SHP77 (cell line): ENCODE measurements around the gene MRPS11.
"Not testable (repeated sequence)": the region's sequence is repeated elsewhere in the genome, so short reads cannot be mapped to it uniquely, and the experiment has no call there.

Experiments
- DNase-seq, 2 experiments: peaks; one replicate each; lab custom pipeline; 2025; lab: John Stamatoyannopoulos, UW

MRPS11 gene

DNA sequence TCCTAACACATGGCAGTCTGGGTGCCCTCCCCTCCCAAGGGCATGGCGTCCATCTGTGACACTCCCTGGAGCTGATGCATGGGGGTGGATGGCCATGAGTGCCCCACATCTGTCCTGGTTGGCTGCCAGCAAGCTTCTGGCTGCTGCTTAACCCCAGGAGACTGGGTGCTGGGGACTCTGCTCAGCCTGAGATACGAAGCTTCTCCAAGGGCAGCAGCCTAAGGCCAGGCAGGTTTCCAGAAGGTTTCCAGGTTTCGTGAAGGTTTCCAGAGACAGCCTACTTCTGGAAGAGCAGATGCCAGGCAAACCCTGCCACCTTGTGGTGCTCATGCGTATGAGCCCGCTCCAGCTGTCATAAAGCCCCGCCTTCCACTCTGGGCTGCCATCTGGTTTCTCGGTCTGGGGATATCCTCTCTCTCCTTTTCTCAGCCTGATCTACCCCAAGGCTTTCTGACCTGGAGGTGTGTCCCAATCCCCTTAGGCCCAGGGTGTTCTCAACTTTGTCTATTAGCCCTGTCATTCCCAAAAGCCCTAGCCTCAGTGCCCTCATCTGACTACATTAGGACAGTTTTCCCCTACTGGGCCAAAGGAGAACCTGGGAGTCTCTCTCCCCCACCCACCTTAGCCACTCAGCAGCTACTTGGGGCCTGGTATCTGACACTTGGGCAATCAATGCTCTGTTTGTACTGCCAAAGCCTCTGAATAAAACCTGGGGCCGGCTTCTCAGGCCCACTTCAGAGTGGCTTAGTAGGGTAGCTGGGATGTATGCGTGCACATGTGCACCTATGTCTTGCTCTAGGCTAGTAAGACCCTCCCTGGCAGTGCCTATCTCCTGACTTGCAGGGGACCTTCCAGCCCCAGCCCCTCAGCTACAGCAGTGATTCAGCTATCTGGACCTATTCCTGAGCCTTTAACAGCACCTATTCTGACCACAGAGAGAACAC lies 12.4 kb upstream of the MRPS11 start:
- DNase-seq, result peak; percentile 71 to 81

GRCh38 chr15:88456733-88457132 lies 10.8 kb upstream of the MRPS11 start:
- no peak for DNase-seq

DNA sequence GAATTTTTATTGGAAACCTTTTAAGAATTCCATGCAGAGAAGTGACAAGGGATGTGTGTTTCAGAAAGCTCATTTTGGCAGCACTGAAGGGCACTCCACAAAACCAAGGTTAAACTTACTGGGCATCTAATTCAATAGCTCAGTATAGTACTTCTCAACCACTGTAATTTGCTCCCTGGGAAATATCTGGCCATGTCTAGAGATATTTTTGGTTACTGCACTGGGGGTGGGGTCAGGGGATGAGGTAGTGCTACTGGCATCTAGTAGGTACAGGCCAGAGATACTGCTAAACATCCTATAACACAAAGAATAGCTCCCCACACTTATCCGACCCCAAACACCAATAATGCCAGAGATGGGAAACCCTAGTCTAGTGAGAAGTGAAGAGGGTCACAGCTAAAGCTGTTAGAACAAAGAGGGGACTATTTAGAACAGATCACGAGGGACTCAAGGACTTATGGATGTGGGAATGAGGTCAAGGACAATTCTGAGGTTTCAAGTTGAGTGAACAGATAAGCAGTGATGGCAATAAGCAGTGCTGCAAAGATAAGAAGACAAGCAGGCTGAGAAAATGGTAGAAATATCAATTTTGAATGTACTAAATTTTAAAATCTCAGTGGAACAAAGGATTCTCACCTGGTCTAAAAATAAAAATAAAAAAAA lies 3.5 kb upstream of the MRPS11 start:
- DNase-seq, result no peak

GRCh38 chr15:88465633-88466224 lies 1.8 kb upstream of the MRPS11 start:
- DNase-seq, result no peak

GRCh38 chr15:88467935-88468528 lies 524 bp downstream of the MRPS11 start:
- DNase-seq, result peak in 1 of 2 experiments; percentile 4

DNA sequence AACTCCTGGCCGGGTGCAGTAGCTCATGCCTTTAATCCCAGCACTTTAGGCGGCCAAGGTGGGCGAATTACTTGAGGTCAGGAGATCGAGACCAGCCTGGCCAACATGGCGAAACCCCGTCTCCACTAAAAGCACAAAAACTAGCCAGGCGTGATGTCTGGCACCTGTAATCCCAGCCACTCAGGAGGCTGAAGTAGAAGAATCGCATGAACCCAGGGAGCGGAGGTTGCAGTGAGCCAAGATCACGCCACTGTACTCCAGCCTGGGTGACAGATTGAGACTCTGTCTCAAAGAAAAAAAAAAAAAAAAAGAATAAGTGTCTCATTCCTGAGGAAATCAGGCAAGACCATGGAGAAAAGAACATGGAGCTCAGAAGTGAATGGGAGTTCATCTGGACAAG lies 1.2 kb downstream of the MRPS11 start:
- DNase-seq, result not testable (repeated sequence)

GRCh38 chr15:88469321-88469720 lies 1.8 kb downstream of the MRPS11 start:
- no peak for DNase-seq

DNA sequence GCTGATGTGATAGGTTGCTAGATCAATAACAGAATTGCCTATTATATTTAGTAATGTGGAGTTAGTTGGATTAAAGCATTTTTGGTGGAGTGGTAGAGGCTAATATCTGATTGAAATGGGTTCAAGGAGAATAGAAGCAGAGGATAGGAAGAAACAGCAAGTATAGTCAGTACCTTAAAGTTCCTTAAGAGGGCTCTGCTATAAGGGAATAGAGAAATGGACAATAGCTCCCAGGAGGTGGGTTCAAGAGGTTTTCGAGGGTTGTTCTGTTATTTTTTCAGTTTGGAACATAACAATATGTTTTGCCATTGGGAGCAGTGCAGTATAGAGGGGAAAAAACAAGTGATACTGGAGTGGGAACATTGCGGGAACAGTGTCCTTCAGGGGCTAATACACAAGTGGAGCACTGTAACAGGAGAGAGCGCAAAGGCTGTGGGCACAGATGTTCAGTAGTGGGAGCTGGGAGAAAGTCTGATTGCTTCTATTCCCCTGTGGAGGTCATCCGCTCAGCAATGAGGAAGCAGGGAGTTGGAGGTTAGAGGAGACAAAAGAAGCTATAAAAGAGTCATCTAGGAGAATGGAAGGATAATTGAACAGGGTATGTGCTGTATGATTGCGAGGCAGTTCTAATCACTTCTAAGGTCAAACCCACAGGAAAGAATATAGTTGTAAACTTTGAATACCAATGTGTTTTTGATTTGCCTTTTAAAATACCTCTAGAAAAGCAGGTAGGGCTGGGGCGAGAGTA lies 3.3 kb downstream of the MRPS11 start:
- no peak for DNase-seq

GRCh38 chr15:88472225-88472624 lies 4.7 kb downstream of the MRPS11 start:
- no peak for DNase-seq

- not testable (repeated sequence) for DNase-seq
Measured at GRCh38 chr15:88473661-88474293, 6.3 kb downstream of the MRPS11 start.

DNA sequence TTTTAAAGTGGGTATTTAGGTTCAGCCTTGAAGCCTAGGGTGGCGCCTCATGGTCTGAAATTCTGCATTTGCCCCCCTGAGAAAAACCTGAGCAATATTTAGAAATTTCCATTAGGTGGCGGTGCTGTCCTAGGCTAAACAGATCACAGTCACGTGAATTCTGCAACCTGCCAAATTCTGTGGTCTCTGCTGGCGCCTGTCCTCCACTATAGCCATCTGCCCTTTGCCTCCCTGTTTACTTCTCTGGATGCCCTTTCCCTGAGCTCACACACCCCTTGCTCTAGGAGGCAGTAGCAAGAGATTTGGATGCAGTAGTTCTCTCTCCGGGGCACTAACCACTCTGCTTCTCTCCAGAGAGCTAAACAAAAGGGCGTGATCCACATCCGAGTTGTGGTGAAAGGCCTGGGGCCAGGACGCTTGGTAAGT lies 9.1 kb downstream of the MRPS11 start:
- DNase-seq, result peak; percentile 38 to 58

DNA sequence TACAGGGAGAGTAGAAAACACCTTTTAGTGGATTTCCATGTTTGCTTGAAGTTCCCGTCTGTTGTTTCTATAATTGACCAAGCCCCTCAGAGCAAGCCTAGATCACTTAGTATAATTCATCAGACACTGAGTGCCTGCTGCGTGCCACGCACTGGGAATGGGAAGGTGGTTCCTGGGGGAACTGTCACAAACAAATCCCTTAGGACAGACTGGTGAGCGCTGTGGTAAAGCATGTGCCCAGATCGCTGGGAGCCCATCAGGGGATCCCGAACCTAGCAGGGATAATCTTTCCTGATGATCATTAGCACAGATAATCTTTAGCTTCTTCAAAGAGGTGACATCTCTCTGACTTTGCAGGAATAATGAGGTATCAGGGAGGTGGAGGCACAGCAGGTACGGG lies 9.6 kb downstream of the MRPS11 start:
- DNase-seq, result no peak

GRCh38 chr15:88477904-88478303 lies 10.4 kb downstream of the MRPS11 start:
- DNase-seq, result no peak

GRCh38 chr15:88479169-88479568 lies 11.7 kb downstream of the MRPS11 start:
- DNase-seq, result no peak

DNA sequence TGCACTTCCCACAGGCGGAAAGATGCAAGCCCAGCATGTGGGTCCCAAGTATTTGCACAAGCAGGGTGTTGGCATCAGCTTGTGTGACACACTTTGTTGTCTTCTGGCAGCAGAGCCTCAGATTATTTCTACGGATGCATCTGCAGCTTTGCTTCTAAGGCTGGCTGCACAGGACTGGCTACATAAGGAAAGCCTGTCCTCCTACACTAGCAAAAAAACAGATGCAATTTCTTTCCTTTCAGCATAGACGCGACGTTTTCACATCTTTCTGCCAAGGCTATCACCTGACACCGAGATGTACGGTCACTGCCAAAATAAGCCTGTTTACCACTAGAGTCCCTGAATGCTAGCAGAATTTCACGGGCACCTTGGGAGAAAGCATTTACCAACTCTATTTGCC lies 13.5 kb downstream of the MRPS11 start:
- no peak for DNase-seq

GRCh38 chr15:88482263-88482662 lies 14.8 kb downstream of the MRPS11 start:
- DNase-seq, result no peak

DNA sequence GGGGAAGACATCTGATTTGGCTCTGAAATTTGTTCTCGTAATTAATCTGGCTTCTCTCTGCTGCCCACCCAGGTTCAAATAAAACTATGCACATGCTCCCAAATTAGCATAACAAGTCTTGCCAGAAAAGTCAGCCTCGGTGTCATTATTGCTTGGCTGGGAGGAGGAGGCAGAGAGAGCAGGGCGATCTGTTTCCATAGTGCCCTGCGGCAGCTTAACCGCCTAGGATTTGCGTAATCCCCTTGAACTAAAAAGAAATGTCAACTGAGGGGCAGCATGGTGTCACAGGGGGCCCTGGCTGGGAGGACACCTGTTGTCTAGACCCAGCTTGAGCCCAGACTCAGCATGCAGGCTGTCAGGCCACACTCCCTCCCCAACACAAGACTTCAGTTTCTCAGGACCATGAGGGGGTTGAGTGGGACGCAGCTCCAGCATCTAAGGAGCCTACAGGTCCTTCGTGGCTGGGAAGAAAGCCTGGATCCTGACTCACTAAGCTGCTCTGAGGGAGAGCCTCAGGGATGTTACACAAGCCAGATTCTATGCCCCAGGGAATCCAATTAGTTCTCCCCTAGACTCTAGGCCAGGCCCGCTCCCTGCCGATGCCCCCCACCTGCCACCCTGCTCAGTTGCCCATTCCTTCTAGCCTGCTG lies 17.3 kb downstream of the MRPS11 start:
- DNase-seq, result no peak

DNA sequence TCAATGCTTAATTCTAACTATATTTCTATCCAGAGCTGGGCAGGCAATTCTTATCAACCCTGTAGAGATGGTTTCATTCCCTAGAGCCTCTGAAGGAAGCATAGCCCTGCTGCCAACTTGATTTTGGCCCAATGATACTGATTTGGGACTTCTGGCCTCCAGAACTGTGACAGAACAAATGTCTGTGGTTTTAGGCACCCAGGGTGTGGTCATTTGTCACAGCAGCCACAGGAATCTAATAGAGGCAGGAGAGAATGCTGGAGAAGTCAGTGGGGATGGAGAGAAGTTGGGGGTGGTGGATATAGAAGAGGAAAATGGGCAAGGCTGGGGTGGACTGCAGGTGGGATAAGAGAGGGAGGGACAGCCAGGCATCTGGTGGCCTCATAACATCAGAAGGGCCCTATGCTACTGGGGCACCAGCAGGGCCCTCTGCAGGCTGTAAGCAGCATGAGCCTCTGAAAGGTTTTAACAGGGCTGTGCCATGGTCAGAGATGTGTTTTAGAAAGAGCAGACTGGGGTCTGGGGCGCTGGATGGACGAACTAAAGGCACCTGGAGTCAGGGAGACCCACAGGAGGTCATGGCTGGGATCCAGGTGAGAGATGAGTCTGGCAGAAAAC lies 19.8 kb downstream of the MRPS11 start:
- DNase-seq, result no peak

DNA sequence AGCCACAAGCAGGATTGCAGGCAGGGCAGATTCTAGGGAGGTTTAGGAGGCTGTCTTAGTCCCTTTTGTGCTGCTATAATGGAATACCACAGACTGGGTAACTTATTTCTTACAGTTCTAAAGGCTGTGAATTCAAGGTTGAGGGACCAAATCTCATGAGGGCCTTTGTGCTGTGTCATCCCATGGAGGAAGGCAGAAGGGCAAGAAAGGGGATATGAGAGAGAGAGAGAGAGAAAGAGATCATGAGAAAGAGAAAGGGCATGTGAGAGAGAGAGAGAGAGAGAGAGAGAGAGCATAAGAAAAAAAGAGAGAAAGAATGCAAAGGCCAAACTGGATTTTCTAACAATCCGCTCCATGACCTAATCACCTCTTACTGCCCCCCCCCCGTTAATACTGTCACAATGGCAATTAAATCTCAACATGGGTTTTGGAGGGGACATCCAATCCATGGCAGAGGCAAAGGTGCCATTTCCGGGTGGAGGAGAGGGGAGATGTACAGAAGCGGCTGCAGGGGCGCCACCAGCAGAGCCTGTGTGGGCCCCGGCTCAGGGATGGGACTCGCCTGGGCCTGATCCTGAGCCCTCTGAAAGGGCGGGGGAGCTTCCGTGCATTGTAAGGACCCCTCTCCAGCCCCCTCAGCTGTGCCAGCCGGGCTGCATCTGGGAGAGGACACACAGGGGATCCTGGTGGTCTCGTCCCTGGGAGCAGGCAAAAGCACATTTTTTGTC lies 20.5 kb downstream of the MRPS11 start:
- DNase-seq, result no peak

GRCh38 chr15:88489321-88489720 lies 21.8 kb downstream of the MRPS11 start:
- no peak for DNase-seq
